ENCODE data around the gene SUN2. TPM values are rescaled to one million over a fixed set of nuclear protein-coding genes. Genes with fewer than 3 reads are reported as not detected.

Gene SUN2
- total and polyA plus RNA-seq, 9 of the 15 experiments (the other 6 are each of a cell fraction or from before 2014, with no cell fraction given) = 0.11 to 42.6 (median 16.7) TPM

DNA sequence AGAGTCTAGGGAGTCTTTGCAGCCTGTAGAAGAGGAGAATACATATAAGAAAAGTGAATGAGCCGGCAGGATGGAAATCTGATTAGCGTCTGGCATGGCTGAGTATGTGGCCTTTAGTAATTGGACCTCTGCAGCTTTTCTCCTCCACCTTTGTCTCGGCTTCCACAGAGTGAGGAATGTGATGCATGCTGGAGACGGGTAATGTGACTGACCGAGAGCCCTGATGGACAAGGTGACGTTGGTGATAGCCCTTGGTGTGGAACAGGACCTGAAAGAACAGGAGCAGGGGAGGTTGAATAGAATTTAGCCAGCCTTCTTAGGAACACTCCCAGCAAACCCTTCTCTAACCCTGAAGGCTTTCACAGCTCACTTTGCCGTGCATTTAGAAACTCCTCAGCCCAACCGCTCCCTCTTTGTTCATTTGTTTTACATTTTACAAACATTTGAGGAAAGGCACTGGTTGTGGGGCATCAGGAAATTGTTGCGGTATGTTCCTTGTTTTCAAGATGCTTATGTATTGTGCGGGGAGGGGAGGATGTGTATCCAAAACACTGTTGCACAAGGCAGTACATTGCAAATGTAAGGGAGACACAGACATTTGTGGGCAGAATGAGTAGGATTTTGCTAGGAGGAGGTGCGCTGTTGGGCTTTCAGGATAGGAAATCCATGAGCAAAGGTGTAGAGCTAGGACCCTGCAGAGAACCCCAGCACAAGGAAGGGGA lies 43.2 kb downstream of the SUN2 start:
- no peaks in the 10 kb centered on the region for H3K9me3 ChIP-seq (replicated peaks; ENCODE audit: control insufficient read depth, insufficient read depth, low read depth, low read length)
- no peak overlapping the region for H3K4me3 ChIP-seq
- peaks cover 3% of the 10 kb centered on the region for H3K9me1 ChIP-seq (ENCODE audit: control insufficient read depth, insufficient read depth, low read length)
- H3K79me2 ChIP-seq (ENCODE audit: control insufficient read depth, insufficient read depth, low read length) = peaks cover 89% of the 10 kb centered on the region
- in situ Hi-C loops (cut with MboI) = no loop called here
- peak overlapping the region in 1 of 2 experiments; percentile 54; a peak in 1 of 4 replicates for H3K9ac ChIP-seq (ENCODE audit: insufficient read depth in 1 of 2, low read depth in 2 of 2, low read length in 2 of 2)
- ChIA-PET POLR2A (interaction anchor here (0.6 to 1.0 kb wide), 3 partner anchors 11 to 109 kb away, joined by 3 read pairs; no protein-coding TSS in a partner anchor), CTCF (ENCODE audit: low intra/inter-chr PET ratio) (no interaction called here)
- no peak for ATAC-seq
- intact Hi-C loops (cut with micrococcal nuclease) = no loop called here
- H3K27ac ChIP-seq (ENCODE audit: extremely low read depth, low read depth, low read length) = no peak overlapping the region
- peak overlapping the region; percentile 32; the same call in 1 of the 2 replicates for H3K4me2 ChIP-seq (ENCODE audit: insufficient read depth, low read length)
- FAIRE-seq = peak; percentile 19
- peaks cover 59% of the 10 kb centered on the region for H4K20me1 ChIP-seq (replicated peaks; ENCODE audit: control insufficient read depth, insufficient read depth, low read length)
- H3K4me1 ChIP-seq (replicated peaks in 1 of 2; ENCODE audit: control insufficient read depth in 2 of 2, insufficient read depth in 2 of 2, low read length in 2 of 2) = peaks cover 50 to 58% of the 10 kb centered on the region in 2 experiments; a peak in 4 of 5 replicates
- BruUV-seq (replicated peaks) = no TSS peak
- peaks cover 68% of the 10 kb centered on the region; the same call in 2 of the 3 replicates for H3K36me3 ChIP-seq (ENCODE audit: control insufficient read depth, insufficient read depth, low read length)
- 60% methylated on average over 11 of the region's 11 CpGs for WGBS (ENCODE audit: insufficient coverage, low coverage, missing lambda C conversion rate)
- H2AFZ ChIP-seq (ENCODE audit: low read depth, low read length) = no peak overlapping the region
- DNase-seq (ENCODE audit: extremely low read depth in 1 of 4, low spot score in 3 of 4) = peak in 1 of 4 experiments; percentile 24
- TF ChIP-seq, protein P1, sequence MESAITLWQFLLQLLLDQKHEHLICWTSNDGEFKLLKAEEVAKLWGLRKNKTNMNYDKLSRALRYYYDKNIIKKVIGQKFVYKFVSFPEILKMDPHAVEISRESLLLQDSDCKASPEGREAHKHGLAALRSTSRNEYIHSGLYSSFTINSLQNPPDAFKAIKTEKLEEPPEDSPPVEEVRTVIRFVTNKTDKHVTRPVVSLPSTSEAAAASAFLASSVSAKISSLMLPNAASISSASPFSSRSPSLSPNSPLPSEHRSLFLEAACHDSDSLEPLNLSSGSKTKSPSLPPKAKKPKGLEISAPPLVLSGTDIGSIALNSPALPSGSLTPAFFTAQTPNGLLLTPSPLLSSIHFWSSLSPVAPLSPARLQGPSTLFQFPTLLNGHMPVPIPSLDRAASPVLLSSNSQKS (CRISPR knock-in tag; IDR thresholded peaks at IDR 0.05) = no peak
- TF ChIP-seq SRSF9 (IDR thresholded peaks at IDR 0.05; ENCODE audit: borderline replicate concordance, low read depth, low read length) = no peak
- TF ChIP-seq ZNF780A (CRISPR knock-in tag; IDR thresholded peaks at IDR 0.05) = no peak
- no peak for TF ChIP-seq WHSC1 (IDR thresholded peaks at IDR 0.05; ENCODE audit: low read length)
- no peak for TF ChIP-seq CXXC5 (CRISPR knock-in tag; IDR thresholded peaks at IDR 0.05)
- no peak for TF ChIP-seq PML (IDR thresholded peaks at IDR 0.05; ENCODE audit: low read length)
- TF ChIP-seq PHF21A (IDR thresholded peaks at IDR 0.05; ENCODE audit: borderline replicate concordance, low read depth) = no peak
- TF ChIP-seq ILF3 (IDR thresholded peaks at IDR 0.05; ENCODE audit: borderline replicate concordance) = no peak
- no peaks in the 10 kb centered on the region for H3K27me3 ChIP-seq (ENCODE audit: control insufficient read depth in 2 of 2, insufficient read depth in 2 of 2, low read length in 2 of 2)
